HepG2 (cell line): ENCODE results near the gene GFRA4. TPM values are rescaled to one million over a fixed set of nuclear protein-coding genes. Genes with fewer than 3 reads are reported as not detected.

Source experiments
- MTA3 ChIP-seq: sonication (generic); formaldehyde crosslinking; IDR thresholded peaks from 2 replicates; pipeline ENCODE4 v1.4.0; 2020; ENCODE audit warnings: missing genetic modification reagents
- PHF8 ChIP-seq: sonication (generic); formaldehyde crosslinking; IDR thresholded peaks from 2 replicates; pipeline ENCODE4 v1.5.0; 2020; ENCODE audit warnings: missing genetic modification reagents
- SIN3A ChIP-seq: IDR thresholded peaks from 2 replicates; pipeline ENCODE4 v1.6.1; 2011; ENCODE audit warnings: low read depth, mild to moderate bottlenecking, control low read depth, low read length, borderline replicate concordance
- ZNF292 ChIP-seq: sonication (generic); formaldehyde crosslinking; IDR thresholded peaks from 2 replicates; pipeline ENCODE4 v1.8.1; 2022; ENCODE audit warnings: mild to moderate bottlenecking, low read depth, missing genetic modification reagents, borderline replicate concordance
- ZNF318 ChIP-seq: sonication (generic); formaldehyde crosslinking; IDR thresholded peaks from 2 replicates; pipeline ENCODE4 v1.4.0; 2020; ENCODE audit warnings: mild to moderate bottlenecking, missing genetic modification reagents
- ZNF501 ChIP-seq: sonication (generic); formaldehyde crosslinking; IDR thresholded peaks from 2 replicates; pipeline ENCODE4 v1.5.1; 2020; ENCODE audit warnings: mild to moderate bottlenecking, moderate library complexity, missing genetic modification reagents
- ZNF660 ChIP-seq: sonication (generic); formaldehyde crosslinking; IDR thresholded peaks from 2 replicates; pipeline ENCODE4 v1.5.1; 2020; ENCODE audit warnings: mild to moderate bottlenecking, low read depth, missing genetic modification reagents, borderline replicate concordance
- ZNF749 ChIP-seq: sonication (generic); formaldehyde crosslinking; IDR thresholded peaks from 2 replicates; pipeline ENCODE4 v1.8.0; 2022; ENCODE audit warnings: mild to moderate bottlenecking, missing genetic modification reagents, moderate library complexity, borderline replicate concordance
- polyA plus RNA-seq, 8 experiments: library from polyadenylated mRNA; depleted of rRNA in 3 of 8; stranded (reverse) in 7 of 8; unstranded in 1 of 8; fragments of >200 nt; fragmentation: Illumina TruSeq in 4 of 8; extraction: Trizol in 4 of 8; gene quantifications; 2 replicates each; pipeline versions ENCODE4 v1.2.1 to v1.2.3, GENCODE V29; 2011 to 2016; ENCODE audit warnings: low read depth in 4 of 8, missing spikeins in 1 of 8, mixed read lengths in 1 of 8; ENCODE audit not compliant: insufficient read depth in 1 of 8
- total RNA-seq, 5 experiments: library from RNA; depleted of rRNA; stranded (reverse); fragments of >200 nt; fragmentation: Illumina TruSeq; extraction: Trizol; gene quantifications; 2 replicates each; pipeline ENCODE4 v1.2.3, GENCODE V29; 2016; ENCODE audit warnings: low read depth in 1 of 5
- TF ChIP-seq, protein P1 (sequence below): sonication (generic); formaldehyde crosslinking; IDR thresholded peaks from 2 replicates; pipeline ENCODE4 v1.5.0; 2020; ENCODE audit warnings: mild to moderate bottlenecking, missing genetic modification reagents, borderline replicate concordance
- TF ChIP-seq, protein P2 (sequence below): IDR thresholded peaks from 2 replicates; pipeline ENCODE4 v1.6.1; 2012; ENCODE audit warnings: low read length, improper control_type of control experiment

Gene GFRA4
- total and polyA plus RNA-seq, 2 of the 13 experiments (the other 11 are each of a cell fraction or from before 2014, with no cell fraction given), result not detected

DNA sequence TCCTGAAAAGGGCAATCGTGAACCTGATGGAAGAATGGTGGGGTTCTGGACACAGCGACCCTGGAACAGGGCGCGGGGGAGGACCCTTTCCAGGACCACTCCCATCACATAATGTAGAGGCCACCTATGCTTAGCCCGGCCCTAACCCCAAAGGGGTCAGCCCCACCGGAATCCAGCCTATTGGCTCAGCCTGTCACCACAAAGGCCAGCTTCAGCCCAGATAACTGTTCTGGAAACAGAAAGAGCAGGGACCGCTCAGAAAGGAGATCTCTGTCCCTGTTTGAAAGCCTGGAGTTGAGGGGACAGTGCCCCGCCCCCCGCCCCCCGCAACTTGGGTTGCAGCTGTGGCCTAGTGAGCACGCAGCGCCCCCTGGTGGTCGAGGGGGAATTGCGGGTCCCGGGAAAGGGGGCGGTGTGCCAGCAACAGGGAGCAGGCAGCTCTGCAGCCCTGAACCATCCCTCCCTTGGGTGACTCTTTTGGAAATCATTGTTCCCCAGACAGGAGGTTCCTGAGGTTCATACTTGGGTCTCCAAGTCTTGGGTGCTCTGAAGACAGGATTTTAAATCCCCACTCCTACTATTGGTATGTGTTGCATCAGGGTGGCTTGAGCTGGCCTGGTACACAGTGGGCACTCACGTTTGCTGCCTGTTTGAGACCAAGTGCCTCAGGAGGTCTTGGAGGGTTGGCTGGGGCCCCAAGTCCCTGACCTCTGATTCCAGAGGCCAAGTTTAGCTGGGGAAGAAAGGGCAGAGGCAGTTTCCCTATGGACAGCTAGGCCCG is 47.7 kb upstream of the GFRA4 start (continued):
- TF ChIP-seq, protein P1, sequence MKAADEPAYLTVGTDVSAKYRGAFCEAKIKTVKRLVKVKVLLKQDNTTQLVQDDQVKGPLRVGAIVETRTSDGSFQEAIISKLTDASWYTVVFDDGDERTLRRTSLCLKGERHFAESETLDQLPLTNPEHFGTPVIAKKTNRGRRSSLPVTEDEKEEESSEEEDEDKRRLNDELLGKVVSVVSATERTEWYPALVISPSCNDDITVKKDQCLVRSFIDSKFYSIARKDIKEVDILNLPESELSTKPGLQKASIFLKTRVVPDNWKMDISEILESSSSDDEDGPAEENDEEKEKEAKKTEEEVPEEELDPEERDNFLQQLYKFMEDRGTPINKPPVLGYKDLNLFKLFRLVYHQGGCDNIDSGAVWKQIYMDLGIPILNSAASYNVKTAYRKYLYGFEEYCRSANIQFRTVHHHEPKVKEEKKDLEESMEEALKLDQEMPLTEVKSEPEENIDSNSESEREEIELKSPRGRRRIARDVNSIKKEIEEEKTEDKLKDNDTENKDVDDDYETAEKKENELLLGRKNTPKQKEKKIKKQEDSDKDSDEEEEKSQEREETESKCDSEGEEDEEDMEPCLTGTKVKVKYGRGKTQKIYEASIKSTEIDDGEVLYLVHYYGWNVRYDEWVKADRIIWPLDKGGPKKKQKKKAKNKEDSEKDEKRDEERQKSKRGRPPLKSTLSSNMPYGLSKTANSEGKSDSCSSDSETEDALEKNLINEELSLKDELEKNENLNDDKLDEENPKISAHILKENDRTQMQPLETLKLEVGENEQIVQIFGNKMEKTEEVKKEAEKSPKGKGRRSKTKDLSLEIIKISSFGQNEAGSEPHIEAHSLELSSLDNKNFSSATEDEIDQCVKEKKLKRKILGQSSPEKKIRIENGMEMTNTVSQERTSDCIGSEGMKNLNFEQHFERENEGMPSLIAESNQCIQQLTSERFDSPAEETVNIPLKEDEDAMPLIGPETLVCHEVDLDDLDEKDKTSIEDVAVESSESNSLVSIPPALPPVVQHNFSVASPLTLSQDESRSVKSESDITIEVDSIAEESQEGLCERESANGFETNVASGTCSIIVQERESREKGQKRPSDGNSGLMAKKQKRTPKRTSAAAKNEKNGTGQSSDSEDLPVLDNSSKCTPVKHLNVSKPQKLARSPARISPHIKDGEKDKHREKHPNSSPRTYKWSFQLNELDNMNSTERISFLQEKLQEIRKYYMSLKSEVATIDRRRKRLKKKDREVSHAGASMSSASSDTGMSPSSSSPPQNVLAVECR (CRISPR knock-in tag), result no peak; the same call in 1 of the 2 replicates
- TF ChIP-seq ZNF660 (CRISPR knock-in tag) (no peak), ZNF292 (no peak), ZNF501 (peak; percentile 44; the same call in 1 of the 2 replicates), ZNF318 (CRISPR knock-in tag) (no peak), ZNF749 (no peak), PHF8 (CRISPR knock-in tag) (peak; percentile 27; the same call in 1 of the 2 replicates), SIN3A (no peak), MTA3 (no peak)
- TF ChIP-seq, protein P2, sequence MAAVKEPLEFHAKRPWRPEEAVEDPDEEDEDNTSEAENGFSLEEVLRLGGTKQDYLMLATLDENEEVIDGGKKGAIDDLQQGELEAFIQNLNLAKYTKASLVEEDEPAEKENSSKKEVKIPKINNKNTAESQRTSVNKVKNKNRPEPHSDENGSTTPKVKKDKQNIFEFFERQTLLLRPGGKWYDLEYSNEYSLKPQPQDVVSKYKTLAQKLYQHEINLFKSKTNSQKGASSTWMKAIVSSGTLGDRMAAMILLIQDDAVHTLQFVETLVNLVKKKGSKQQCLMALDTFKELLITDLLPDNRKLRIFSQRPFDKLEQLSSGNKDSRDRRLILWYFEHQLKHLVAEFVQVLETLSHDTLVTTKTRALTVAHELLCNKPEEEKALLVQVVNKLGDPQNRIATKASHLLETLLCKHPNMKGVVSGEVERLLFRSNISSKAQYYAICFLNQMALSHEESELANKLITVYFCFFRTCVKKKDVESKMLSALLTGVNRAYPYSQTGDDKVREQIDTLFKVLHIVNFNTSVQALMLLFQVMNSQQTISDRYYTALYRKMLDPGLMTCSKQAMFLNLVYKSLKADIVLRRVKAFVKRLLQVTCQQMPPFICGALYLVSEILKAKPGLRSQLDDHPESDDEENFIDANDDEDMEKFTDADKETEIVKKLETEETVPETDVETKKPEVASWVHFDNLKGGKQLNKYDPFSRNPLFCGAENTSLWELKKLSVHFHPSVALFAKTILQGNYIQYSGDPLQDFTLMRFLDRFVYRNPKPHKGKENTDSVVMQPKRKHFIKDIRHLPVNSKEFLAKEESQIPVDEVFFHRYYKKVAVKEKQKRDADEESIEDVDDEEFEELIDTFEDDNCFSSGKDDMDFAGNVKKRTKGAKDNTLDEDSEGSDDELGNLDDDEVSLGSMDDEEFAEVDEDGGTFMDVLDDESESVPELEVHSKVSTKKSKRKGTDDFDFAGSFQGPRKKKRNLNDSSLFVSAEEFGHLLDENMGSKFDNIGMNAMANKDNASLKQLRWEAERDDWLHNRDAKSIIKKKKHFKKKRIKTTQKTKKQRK, result no peak
